ENCODE data around the gene SORL1-AS1.
"Not testable (repeated sequence)": the region's sequence is repeated elsewhere in the genome, so short reads cannot be mapped to it uniquely, and the experiment has no call there.

DNA sequence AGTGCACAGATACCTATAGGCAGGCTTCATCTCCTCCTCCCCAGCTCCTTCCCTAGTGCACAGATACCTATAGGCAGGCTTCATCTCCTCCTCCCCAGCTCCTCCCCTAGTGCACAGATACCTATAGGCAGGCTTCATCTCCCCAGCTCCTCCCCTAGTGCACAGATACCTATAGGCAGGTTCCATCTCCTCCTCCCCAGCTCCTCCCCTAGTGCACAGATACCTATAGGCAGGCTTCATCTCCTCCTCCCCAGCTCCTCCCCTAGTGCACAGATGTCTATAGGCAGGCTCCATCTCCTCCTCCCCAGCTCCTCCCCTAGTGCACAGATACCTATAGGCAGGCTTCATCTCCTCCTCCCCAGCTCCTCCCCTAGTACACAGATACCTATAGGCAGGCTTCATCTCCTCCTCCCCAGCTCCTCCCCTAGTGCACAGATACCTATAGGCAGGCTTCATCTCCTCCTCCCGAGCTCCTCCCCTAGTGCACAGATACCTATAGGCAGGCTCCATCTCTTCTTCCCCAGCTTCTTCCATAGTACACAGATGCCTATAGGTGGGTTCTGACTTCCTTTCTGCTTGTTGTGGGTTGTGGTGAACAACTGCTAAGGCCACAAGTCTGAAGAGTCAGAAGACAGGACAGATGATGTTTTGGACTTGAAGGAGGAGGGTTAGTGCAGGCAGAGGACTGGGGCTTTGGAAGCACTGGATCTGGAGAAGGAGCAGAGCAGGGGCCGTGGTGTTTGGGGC is 28.9 kb upstream of the SORL1-AS1 start:
- TF ChIP-seq POLR2A, POLR2AphosphoS5 (IDR thresholded peaks at IDR 0.05): not testable (repeated sequence)
- TF ChIP-seq, protein P1, sequence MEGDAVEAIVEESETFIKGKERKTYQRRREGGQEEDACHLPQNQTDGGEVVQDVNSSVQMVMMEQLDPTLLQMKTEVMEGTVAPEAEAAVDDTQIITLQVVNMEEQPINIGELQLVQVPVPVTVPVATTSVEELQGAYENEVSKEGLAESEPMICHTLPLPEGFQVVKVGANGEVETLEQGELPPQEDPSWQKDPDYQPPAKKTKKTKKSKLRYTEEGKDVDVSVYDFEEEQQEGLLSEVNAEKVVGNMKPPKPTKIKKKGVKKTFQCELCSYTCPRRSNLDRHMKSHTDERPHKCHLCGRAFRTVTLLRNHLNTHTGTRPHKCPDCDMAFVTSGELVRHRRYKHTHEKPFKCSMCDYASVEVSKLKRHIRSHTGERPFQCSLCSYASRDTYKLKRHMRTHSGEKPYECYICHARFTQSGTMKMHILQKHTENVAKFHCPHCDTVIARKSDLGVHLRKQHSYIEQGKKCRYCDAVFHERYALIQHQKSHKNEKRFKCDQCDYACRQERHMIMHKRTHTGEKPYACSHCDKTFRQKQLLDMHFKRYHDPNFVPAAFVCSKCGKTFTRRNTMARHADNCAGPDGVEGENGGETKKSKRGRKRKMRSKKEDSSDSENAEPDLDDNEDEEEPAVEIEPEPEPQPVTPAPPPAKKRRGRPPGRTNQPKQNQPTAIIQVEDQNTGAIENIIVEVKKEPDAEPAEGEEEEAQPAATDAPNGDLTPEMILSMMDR (IDR thresholded peaks at IDR 0.05), result not testable (repeated sequence)
